K562 (cell line): Measurements from ENCODE around the gene NUAK2. TPM values are rescaled to one million over a fixed set of nuclear protein-coding genes. Genes with fewer than 3 reads are reported as not detected.

ENCODE experiments used
- BHLHE40 ChIP-seq: IDR thresholded peaks from 2 replicates; pipeline ENCODE4 v1.6.1; 2011; ENCODE audit warnings: low read length, improper control_type of control experiment
- CBFA2T3 ChIP-seq: fragments of 450-650 bp; IDR thresholded peaks from 2 replicates; pipeline ENCODE4 v1.6.1; 2017
- CREM ChIP-seq: IDR thresholded peaks from 2 replicates; pipeline ENCODE4 v1.6.1; 2014; ENCODE audit warnings: antibody characterized with exemption, low read depth
- ETS1 ChIP-seq: conservative IDR thresholded peaks from 2 replicates; pipeline ENCODE4 v1.6.1; 2011; ENCODE audit warnings: low read depth, mild to moderate bottlenecking, low read length; ENCODE audit not compliant: control insufficient read depth
- FOSL1 ChIP-seq: fragments of 200-800 bp; sonication (Bioruptor generic); conservative IDR thresholded peaks from 2 replicates; pipeline ENCODE4 v1.6.1; 2016; ENCODE audit warnings: missing genetic modification characterization, missing compliant biosample characterization
- FOXM1 ChIP-seq, 2 experiments: fragments of 450-650 bp in 1 of 2; sonication (generic) in 1 of 2; formaldehyde crosslinking in 1 of 2; IDR thresholded peaks; 2 replicates each; pipeline versions ENCODE4 v1.6.1 to v1.9.0; 2017 to 2022; ENCODE audit warnings: low read depth in 2 of 2, mild to moderate bottlenecking in 2 of 2, missing genetic modification reagents in 1 of 2, moderate library complexity in 1 of 2
- GATAD2A ChIP-seq: fragments of 450-650 bp; IDR thresholded peaks from 2 replicates; pipeline ENCODE4 v1.6.1; 2017
- ID3 ChIP-seq, 2 experiments: fragments of 250-450 bp in 1 of 2; fragments of 450-650 bp in 1 of 2; sonication (Bioruptor Pico) in 1 of 2; IDR thresholded peaks; 2 replicates each; pipeline versions ENCODE4 v1.6.1 to v1.8.0; 2016 to 2021; ENCODE audit warnings: mild to moderate bottlenecking in 2 of 2, moderate library complexity in 2 of 2, missing compliant biosample characterization in 1 of 2, missing genetic modification characterization in 1 of 2
- KDM5B ChIP-seq: fragments of 200-600 bp; sonication (generic); IDR thresholded peaks from 2 replicates; pipeline ENCODE4 v1.6.1; 2012; ENCODE audit warnings: low read depth, mild to moderate bottlenecking, moderate library complexity, low read length, control low read depth, inconsistent platforms; ENCODE audit not compliant: insufficient replicate concordance
- MEF2A ChIP-seq: IDR thresholded peaks from 2 replicates; pipeline ENCODE4 v1.6.1; 2011; ENCODE audit warnings: low read depth, mild to moderate bottlenecking, low read length, moderate library complexity; ENCODE audit not compliant: control insufficient read depth
- NCOA2 ChIP-seq, 2 experiments: fragments of 450-650 bp; IDR thresholded peaks; 2 replicates each; pipeline ENCODE4 v1.6.1; 2018; ENCODE audit warnings: mild to moderate bottlenecking in 2 of 2, moderate library complexity in 1 of 2; ENCODE audit not compliant: partially characterized antibody in 2 of 2
- PHF8 ChIP-seq: fragments of 200-600 bp; sonication (generic); IDR thresholded peaks from 2 replicates; pipeline ENCODE4 v1.6.1; 2012; ENCODE audit warnings: mixed run types, mild to moderate bottlenecking, inconsistent platforms, low read length, moderate library complexity, borderline replicate concordance
- RBFOX2 ChIP-seq: fragments of 200-400 bp; formaldehyde crosslinking; IDR thresholded peaks from 2 replicates; pipeline ENCODE4 v1.6.1; 2017; ENCODE audit warnings: low read depth, mild to moderate bottlenecking, low read length, moderate library complexity
- TAF7 ChIP-seq: fragments of 450-650 bp; IDR thresholded peaks from 2 replicates; pipeline ENCODE4 v1.6.1; 2016; ENCODE audit warnings: missing genetic modification characterization, missing compliant biosample characterization
- TBL1XR1 ChIP-seq, 2 experiments: IDR thresholded peaks; 2 replicates each; pipeline ENCODE4 v1.6.1; 2012; ENCODE audit warnings: improper control_type of control experiment in 2 of 2, low read length in 2 of 2, mild to moderate bottlenecking in 1 of 2
- TFAP4 ChIP-seq: sonication (generic); formaldehyde crosslinking; IDR thresholded peaks from 2 replicates; pipeline ENCODE4 v1.8.0; 2022; ENCODE audit warnings: missing genetic modification reagents, mild to moderate bottlenecking, moderate library complexity, borderline replicate concordance
- ZBTB2 ChIP-seq: fragments of 450-650 bp; IDR thresholded peaks from 2 replicates; pipeline ENCODE4 v1.6.1; 2016; ENCODE audit warnings: antibody characterized with exemption
- ZKSCAN1 ChIP-seq: fragments of 150-350 bp; IDR thresholded peaks from 2 replicates; pipeline ENCODE4 v1.6.1; 2016; ENCODE audit warnings: low read depth, low read length
- ZNF175 ChIP-seq: fragments of 200-800 bp; sonication (Bioruptor generic); IDR thresholded peaks from 2 replicates; pipeline ENCODE4 v1.6.1; 2016; ENCODE audit warnings: low read depth, mild to moderate bottlenecking, missing genetic modification characterization, missing compliant biosample characterization
- ZNF277 ChIP-seq: fragments of 250-450 bp; sonication (Bioruptor Pico); IDR thresholded peaks from 2 replicates; pipeline ENCODE4 v1.8.0; 2022; ENCODE audit warnings: inconsistent platforms, mild to moderate bottlenecking, moderate library complexity, borderline replicate concordance
- ZNF766 ChIP-seq: fragments of 200-800 bp; sonication (Bioruptor generic); conservative IDR thresholded peaks from 2 replicates; pipeline ENCODE4 v1.6.1; 2016; ENCODE audit warnings: missing genetic modification characterization, missing compliant biosample characterization
- ZSCAN32 ChIP-seq: fragments of 450-650 bp; formaldehyde crosslinking; IDR thresholded peaks from 2 replicates; pipeline ENCODE4 v1.4.0; 2020; ENCODE audit warnings: mild to moderate bottlenecking, moderate library complexity
- polyA plus RNA-seq, 8 experiments: library from polyadenylated mRNA; depleted of rRNA in 4 of 8; stranded (reverse) in 5 of 8; unstranded in 3 of 8; fragments of >200 nt; fragmentation: Nextera tagmentation in 2 of 8; fragmentation: Illumina TruSeq in 1 of 8; extraction: Ambion mirVana in 2 of 8; extraction: Trizol in 1 of 8; gene quantifications; 2 replicates each; pipeline versions ENCODE4 v1.2.1 to v1.2.3, GENCODE V29; 2011 to 2014; ENCODE audit warnings: inconsistent platforms in 1 of 8, missing spikeins in 1 of 8
- total RNA-seq, 7 experiments: library from RNA; depleted of rRNA in 6 of 7; stranded (reverse); fragments of >200 nt in 6 of 7; fragmentation: Illumina TruSeq in 2 of 7; extraction: Trizol in 2 of 7; gene quantifications; 2 replicates each; pipeline versions ENCODE4 v1.2.1 to v1.2.3, GENCODE V29; 2011 to 2021; ENCODE audit warnings: low replicate concordance in 1 of 7

NUAK2 gene
- total and polyA plus RNA-seq, 9 of the 15 experiments (the other 6 are each of a cell fraction or from before 2014, with no cell fraction given): 0.04 to 0.44 (median 0.14) TPM

- TF ChIP-seq MEF2A: peak; percentile 42; the same call in 1 of the 2 replicates
- peak; percentile 12; the same call in 1 of the 2 replicates for TF ChIP-seq BHLHE40
- TF ChIP-seq ZBTB2: peak; percentile 65; the same call in 1 of the 2 replicates
- TF ChIP-seq ZSCAN32 (CRISPR knock-in tag): no peak
- no peak for TF ChIP-seq PHF8
- 0 out of 2 replicates have a peak, but pooled peaks have one; percentile 34 for TF ChIP-seq ZNF766 (CRISPR knock-in tag)
- TF ChIP-seq CREM: peak; percentile 30; the same call in 1 of the 2 replicates
- no peak for TF ChIP-seq NCOA2 (IDR thresholded peaks at IDR 0.05; ENCODE audit: partially characterized antibody in 2 of 2)
- peak; percentile 33 for TF ChIP-seq KDM5B
- 0 out of 2 replicates have a peak, but pooled peaks have one; percentile 38 for TF ChIP-seq ETS1
- peak; percentile 56; the same call in 1 of the 2 replicates for TF ChIP-seq ZNF175 (CRISPR knock-in tag)
- TF ChIP-seq GATAD2A: 0 out of 2 replicates have a peak, but pooled peaks have one; percentile 10
- no peak for TF ChIP-seq ID3 (CRISPR knock-in tag; IDR thresholded peaks at IDR 0.05)
- TF ChIP-seq ID3 (tag; IDR thresholded peaks at IDR 0.05): peak; percentile 65
- no peak for TF ChIP-seq TAF7
- no peak for TF ChIP-seq FOSL1 (tag)
- no peak for TF ChIP-seq ZKSCAN1
- peak; percentile 77 for TF ChIP-seq CBFA2T3
- peak; percentile 90 for TF ChIP-seq TFAP4
- TF ChIP-seq TBL1XR1 (IDR thresholded peaks at IDR 0.05; ENCODE audit: low read length in 2 of 2): peak in 1 of 2 experiments; percentile 73; a peak in 1 of 4 replicates
- no peak for TF ChIP-seq FOXM1 (IDR thresholded peaks at IDR 0.05; ENCODE audit: low read depth)
- TF ChIP-seq FOXM1 (CRISPR knock-in tag; IDR thresholded peaks at IDR 0.05; ENCODE audit: low read depth): no peak
- 0 out of 2 replicates have a peak, but pooled peaks have one; percentile 23 for TF ChIP-seq RBFOX2
- TF ChIP-seq ZNF277 (CRISPR knock-in tag): no peak
Measured at GRCh38 chr1:205267306-205267902, 54.1 kb downstream of the NUAK2 start (continued).
